K562 (cell line): ENCODE results near the gene PLEKHS1. TPM values are rescaled to one million over a fixed set of nuclear protein-coding genes. Genes with fewer than 3 reads are reported as not detected.

Experiments used
- ATAC-seq: fragments of 200-7000 bp; cut with Tn5 transposase; 3 replicates; pipeline ENCODE4 v1.9.1; 2020; ENCODE audit warnings: moderate library complexity
- BruUV-seq: library from RNA; stranded (reverse); fragments of 400-500 nt; replicated peaks from 2 replicates; lab custom pipeline; 2021; lab: Mats Ljungman, UMichigan
- CTCF ChIA-PET: fragments of 300-600 bp; formaldehyde crosslinking; extraction: SDS; loops from one replicate; lab custom pipeline; 2021; ENCODE audit warnings: low intra/inter-chr PET ratio; lab: Yijun Ruan, JAX
- POLR2A ChIA-PET: fragments of 300-600, 350-650 bp; sonication (Branson Sonifier 250); formaldehyde crosslinking; extraction: SDS; loops from one replicate; lab custom pipeline; 2021; ENCODE audit warnings: antibody characterized with exemption, inconsistent platforms; lab: Yijun Ruan, JAX
- DNase-seq, 4 experiments: peaks; one replicate each; pipeline versions ENCODE4 v3.0.0 to v3.0.0-alpha.2; 2011 to 2018; ENCODE audit warnings: low spot score in 3 of 4, mixed read lengths in 3 of 4; ENCODE audit errors: extremely low read depth in 1 of 4
- FAIRE-seq: peaks from 2 replicates; lab custom pipeline; 2011; peaks lifted over from hg19 to GRCh38; lab: Jason Lieb, UNC
- H2AFZ ChIP-seq: 2 replicates; pipeline ENCODE4 v1.6.0; 2011; ENCODE audit warnings: low read depth, low read length, control low read depth, inconsistent platforms
- H3K27ac ChIP-seq: fragments of 200-600 bp; 3 replicates; pipeline ENCODE4 v1.8.0; 2011; ENCODE audit warnings: low read depth, mild to moderate bottlenecking, control low read depth, inconsistent platforms, low read length, moderate library complexity, mixed read lengths; ENCODE audit errors: extremely low read depth
- H3K27me3 ChIP-seq, 2 experiments: fragments of 300-600 bp in 1 of 2; 2 replicates in 1 of 2; 3 replicates in 1 of 2; pipeline versions ENCODE4 v1.6.0 to v1.8.0; 2011; ENCODE audit warnings: inconsistent platforms in 2 of 2, low read length in 2 of 2, mild to moderate bottlenecking in 1 of 2, mixed read lengths in 1 of 2, moderate library complexity in 1 of 2; ENCODE audit not compliant: control insufficient read depth in 2 of 2, insufficient read depth in 2 of 2
- H3K36me3 ChIP-seq: fragments of 300-600 bp; 3 replicates; pipeline ENCODE4 v1.8.0; 2011; ENCODE audit warnings: mild to moderate bottlenecking, low read length, inconsistent platforms; ENCODE audit not compliant: control insufficient read depth, insufficient read depth
- H3K4me1 ChIP-seq, 2 experiments: fragments of 200-600 bp in 1 of 2; replicated peaks in 1 of 2; 2 replicates in 1 of 2; 3 replicates in 1 of 2; pipeline versions ENCODE4 v1.5.1 to v1.8.0; 2011; ENCODE audit warnings: inconsistent platforms in 2 of 2, low read length in 2 of 2, mild to moderate bottlenecking in 1 of 2, mixed read lengths in 1 of 2, moderate library complexity in 1 of 2; ENCODE audit not compliant: control insufficient read depth in 2 of 2, insufficient read depth in 2 of 2
- H3K4me2 ChIP-seq: 2 replicates; pipeline ENCODE4 v1.6.1; 2011; ENCODE audit warnings: low read length, control low read depth, inconsistent platforms, mixed read lengths; ENCODE audit not compliant: insufficient read depth
- H3K4me3 ChIP-seq: fragments of 200-600 bp; sonication (generic), shearing (Covaris generic); 2 replicates; pipeline ENCODE4 v1.5.1; 2016; ENCODE audit warnings: control low read depth, inconsistent platforms
- H3K79me2 ChIP-seq: fragments of 200-600 bp; 3 replicates; pipeline ENCODE4 v1.8.0; 2011; ENCODE audit warnings: low read length, inconsistent platforms; ENCODE audit not compliant: control insufficient read depth, insufficient read depth
- H3K9ac ChIP-seq, 2 experiments: 2 replicates each; pipeline versions ENCODE4 v1.6.0 to v1.6.1; 2011; ENCODE audit warnings: low read depth in 2 of 2, low read length in 2 of 2, control low read depth in 1 of 2, inconsistent platforms in 1 of 2, mild to moderate bottlenecking in 1 of 2, mixed read lengths in 1 of 2; ENCODE audit not compliant: insufficient read depth in 1 of 2
- H3K9me1 ChIP-seq: one replicate; pipeline ENCODE4 v1.6.0; 2011; ENCODE audit warnings: inconsistent platforms, mild to moderate bottlenecking, low read length, moderate library complexity; ENCODE audit not compliant: control insufficient read depth, insufficient read depth
- H3K9me3 ChIP-seq: replicated peaks from 2 replicates; pipeline ENCODE4 v1.5.1; 2011; ENCODE audit warnings: low read depth, low read length, inconsistent platforms; ENCODE audit not compliant: control insufficient read depth, insufficient read depth
- H4K20me1 ChIP-seq: replicated peaks from 2 replicates; pipeline ENCODE4 v1.6.1; 2011; ENCODE audit warnings: low read length, inconsistent platforms, mixed read lengths; ENCODE audit not compliant: control insufficient read depth, insufficient read depth
- BDP1 ChIP-seq: IDR thresholded peaks from 3 replicates; pipeline ENCODE4 v1.6.1; 2011; ENCODE audit not compliant: insufficient read length, insufficient read depth
- DIDO1 ChIP-seq: fragments of 450-650 bp; IDR thresholded peaks from 2 replicates; pipeline ENCODE4 v1.6.1; 2016; ENCODE audit warnings: low read depth, missing biosample characterization, missing genetic modification characterization
- DPF2 ChIP-seq: fragments of 450-650 bp; IDR thresholded peaks from 2 replicates; pipeline ENCODE4 v1.6.1; 2016
- EGR1 ChIP-seq: fragments of 450-650 bp; conservative IDR thresholded peaks from 2 replicates; pipeline ENCODE4 v1.6.1; 2017; ENCODE audit warnings: mild to moderate bottlenecking
- GTF2E2 ChIP-seq: fragments of 200-800 bp; sonication (Bioruptor generic); IDR thresholded peaks from 2 replicates; pipeline ENCODE4 v1.6.1; 2016; ENCODE audit warnings: missing genetic modification characterization, missing compliant biosample characterization
- JUN ChIP-seq, 2 experiments: sonication (generic) in 1 of 2; formaldehyde crosslinking in 1 of 2; IDR thresholded peaks; 2 replicates each; pipeline versions ENCODE4 v1.6.1 to v1.8.0; 2012 to 2022; ENCODE audit warnings: borderline replicate concordance in 2 of 2, mild to moderate bottlenecking in 2 of 2, improper control_type of control experiment in 1 of 2, low read depth in 1 of 2, low read length in 1 of 2, missing genetic modification reagents in 1 of 2
- LEF1 ChIP-seq: fragments of 450-650 bp; IDR thresholded peaks from 2 replicates; pipeline ENCODE4 v1.6.1; 2016; ENCODE audit warnings: mild to moderate bottlenecking
- MAFF ChIP-seq: IDR thresholded peaks from 2 replicates; pipeline ENCODE4 v1.6.1; 2012; ENCODE audit warnings: low read length, improper control_type of control experiment
- MAFG ChIP-seq: fragments of 450-650 bp; conservative IDR thresholded peaks from 2 replicates; pipeline ENCODE4 v1.6.1; 2016; ENCODE audit warnings: missing genetic modification characterization, missing compliant biosample characterization
- NFE2 ChIP-seq: IDR thresholded peaks from 2 replicates; pipeline ENCODE4 v1.6.1; 2014; ENCODE audit warnings: antibody characterized with exemption, low read depth
- NFIC ChIP-seq: fragments of 450-650 bp; IDR thresholded peaks from 2 replicates; pipeline ENCODE4 v1.6.1; 2017; ENCODE audit warnings: mild to moderate bottlenecking, inconsistent platforms
- PYGO2 ChIP-seq: fragments of 450-650 bp; IDR thresholded peaks from 2 replicates; pipeline ENCODE4 v1.6.1; 2016; ENCODE audit warnings: mild to moderate bottlenecking, missing genetic modification characterization, moderate library complexity, missing compliant biosample characterization
- RB1 ChIP-seq: fragments of 450-650 bp; IDR thresholded peaks from 2 replicates; pipeline ENCODE4 v1.6.1; 2017; ENCODE audit warnings: low read depth, mild to moderate bottlenecking
- SMARCA4 ChIP-seq: fragments of 450-650 bp; IDR thresholded peaks from 2 replicates; pipeline ENCODE4 v1.6.1; 2016
- ZBTB7A ChIP-seq: IDR thresholded peaks from 2 replicates; pipeline ENCODE4 v1.6.1; 2011; ENCODE audit warnings: low read depth, mild to moderate bottlenecking, low read length, moderate library complexity, borderline replicate concordance; ENCODE audit not compliant: control insufficient read depth
- ZEB2 ChIP-seq: fragments of 450-650 bp; IDR thresholded peaks from 2 replicates; pipeline ENCODE4 v1.6.1; 2016
- WGBS: fragments of 100-300 bp; shearing (Covaris generic); methylation state at CpG from one replicate; pipeline ENCODE4 v1.1.6; 2016; ENCODE audit warnings: low coverage, mixed read lengths; ENCODE audit not compliant: insufficient coverage; ENCODE audit errors: missing lambda C conversion rate; 5-methylcytosine and 5-hydroxymethylcytosine counted together
- in situ Hi-C: fragments of 300-500 bp; cut with MboI; formaldehyde crosslinking; loops from 4 replicates; pipeline ENCODE4 v1.15.0; 2018; ENCODE audit warnings: inconsistent platforms, mixed read lengths
- intact Hi-C: fragments of 100-400 bp; cut with micrococcal nuclease; formaldehyde crosslinking; loops from 2 replicates; pipeline ENCODE4 v1.14.2; 2022
- polyA plus RNA-seq, 8 experiments: library from polyadenylated mRNA; depleted of rRNA in 4 of 8; stranded (reverse) in 5 of 8; unstranded in 3 of 8; fragments of >200 nt; fragmentation: Nextera tagmentation in 2 of 8; fragmentation: Illumina TruSeq in 1 of 8; extraction: Ambion mirVana in 2 of 8; extraction: Trizol in 1 of 8; gene quantifications; 2 replicates each; pipeline versions ENCODE4 v1.2.1 to v1.2.3, GENCODE V29; 2011 to 2014; ENCODE audit warnings: inconsistent platforms in 1 of 8, missing spikeins in 1 of 8
- total RNA-seq, 7 experiments: library from RNA; depleted of rRNA in 6 of 7; stranded (reverse); fragments of >200 nt in 6 of 7; fragmentation: Illumina TruSeq in 2 of 7; extraction: Trizol in 2 of 7; gene quantifications; 2 replicates each; pipeline versions ENCODE4 v1.2.1 to v1.2.3, GENCODE V29; 2011 to 2021; ENCODE audit warnings: low replicate concordance in 1 of 7
- TF ChIP-seq, protein P1 (sequence below), 2 experiments: IDR thresholded peaks; 2 replicates each; pipeline ENCODE4 v1.6.1; 2011; ENCODE audit warnings: borderline replicate concordance in 1 of 2, control low read depth in 1 of 2, low read depth in 1 of 2, low read length in 1 of 2, mild to moderate bottlenecking in 1 of 2, mixed read lengths in 1 of 2, moderate library complexity in 1 of 2; ENCODE audit not compliant: insufficient read depth in 1 of 2, insufficient read length in 1 of 2, poor library complexity in 1 of 2, severe bottlenecking in 1 of 2; ENCODE audit errors: extremely low read depth in 1 of 2
- TF ChIP-seq, protein P2 (sequence below), 3 experiments: IDR thresholded peaks in 2 of 3; conservative IDR thresholded peaks in 1 of 3; 2 replicates each; pipeline ENCODE4 v1.5.1; 2011 to 2012; ENCODE audit warnings: low read length in 3 of 3, mild to moderate bottlenecking in 3 of 3, control low read depth in 2 of 3, improper control_type of control experiment in 1 of 3, inconsistent platforms in 1 of 3, low read depth in 1 of 3, mixed read lengths in 1 of 3, moderate library complexity in 1 of 3; ENCODE audit not compliant: insufficient read depth in 2 of 3

PLEKHS1 gene
- total and polyA plus RNA-seq, 9 of the 15 experiments (the other 6 are each of a cell fraction or from before 2014, with no cell fraction given) = not detected

DNA sequence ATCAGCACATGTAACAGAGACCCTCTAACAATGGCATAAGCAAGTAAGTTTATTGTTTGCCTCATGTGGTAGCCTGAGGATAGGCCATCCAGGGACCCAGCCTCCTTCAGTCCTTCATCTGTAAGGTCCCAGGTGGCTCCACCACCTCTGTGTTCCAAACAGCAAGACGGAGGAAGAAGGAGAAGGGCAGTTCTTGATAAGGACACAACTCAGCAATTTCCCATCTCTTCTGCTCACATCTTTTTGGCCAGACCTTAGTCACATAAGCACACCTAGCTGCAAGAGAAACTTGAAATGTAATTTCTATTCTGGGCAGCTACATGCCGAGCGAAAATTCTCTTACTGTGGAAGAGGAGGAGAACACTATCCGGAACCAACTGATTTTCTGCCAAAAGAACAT lies 68.5 kb downstream of the PLEKHS1 start (continued):
- TF ChIP-seq, protein P1, sequence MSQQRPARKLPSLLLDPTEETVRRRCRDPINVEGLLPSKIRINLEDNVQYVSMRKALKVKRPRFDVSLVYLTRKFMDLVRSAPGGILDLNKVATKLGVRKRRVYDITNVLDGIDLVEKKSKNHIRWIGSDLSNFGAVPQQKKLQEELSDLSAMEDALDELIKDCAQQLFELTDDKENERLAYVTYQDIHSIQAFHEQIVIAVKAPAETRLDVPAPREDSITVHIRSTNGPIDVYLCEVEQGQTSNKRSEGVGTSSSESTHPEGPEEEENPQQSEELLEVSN (IDR thresholded peaks at IDR 0.05; ENCODE audit: borderline replicate concordance in 1 of 2, extremely low read depth in 1 of 2, insufficient read depth in 1 of 2, insufficient read length in 1 of 2, low read depth in 1 of 2, low read length in 1 of 2, poor library complexity in 1 of 2, severe bottlenecking in 1 of 2) = no peak
- TF ChIP-seq DPF2 = 0 out of 2 replicates have a peak, but pooled peaks have one; percentile 39
- TF ChIP-seq MAFF = peak; percentile 23; the same call in 1 of the 2 replicates
- no peak for TF ChIP-seq LEF1
- TF ChIP-seq GTF2E2 (tag) = no peak
- peak; percentile 42; the same call in 1 of the 2 replicates for TF ChIP-seq ZEB2
- TF ChIP-seq BDP1 = no peak
- peak; percentile 59; the same call in 1 of the 2 replicates for TF ChIP-seq NFE2
- TF ChIP-seq PYGO2 (tag) = no peak
- 0 out of 2 replicates have a peak, but pooled peaks have one; percentile 38 for TF ChIP-seq MAFG (tag)

DNA sequence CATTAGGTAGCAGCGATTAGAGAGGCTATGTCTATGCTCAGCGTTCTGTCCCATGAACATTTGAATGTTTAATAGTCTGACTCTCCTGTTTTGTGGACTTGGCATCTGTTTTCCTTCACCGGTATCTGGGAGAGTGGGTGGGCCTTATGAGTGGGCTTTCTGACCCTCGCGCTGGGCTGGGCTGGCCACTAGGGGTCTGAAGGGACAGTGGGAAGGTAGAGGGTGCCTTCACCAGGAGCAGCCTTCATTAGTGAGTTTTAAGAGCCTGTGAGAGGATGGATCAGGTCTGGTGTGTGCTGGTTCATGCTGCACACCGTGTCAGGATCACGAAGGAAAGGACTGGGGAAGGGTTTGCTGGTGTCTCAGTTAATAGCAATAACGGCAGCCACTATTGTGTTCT lies 69.0 kb downstream of the PLEKHS1 start:
- WGBS = 43% methylated on average over 4 of the region's 8 CpGs
- ATAC-seq (peak; percentile 77), DNase-seq (peak; percentile 14 to 19 (median 15))

More for the DNA sequence above, 69.0 kb downstream of the PLEKHS1 start:
- H3K27me3 ChIP-seq = no peaks in the 10 kb centered on the region
- TF ChIP-seq SMARCA4 (no peak), ZBTB7A (peak; percentile 54; the same call in 1 of the 2 replicates), DIDO1 (no peak), EGR1 (0 out of 2 replicates have a peak, but pooled peaks have one; percentile 13), RB1 (no peak), JUN (IDR thresholded peaks at IDR 0.05; ENCODE audit: borderline replicate concordance, low read depth, low read length) (no peak), JUN (CRISPR knock-in tag; IDR thresholded peaks at IDR 0.05; ENCODE audit: borderline replicate concordance) (no peak), NFIC (peak; percentile 16; the same call in 1 of the 2 replicates)
- TF ChIP-seq, protein P2, sequence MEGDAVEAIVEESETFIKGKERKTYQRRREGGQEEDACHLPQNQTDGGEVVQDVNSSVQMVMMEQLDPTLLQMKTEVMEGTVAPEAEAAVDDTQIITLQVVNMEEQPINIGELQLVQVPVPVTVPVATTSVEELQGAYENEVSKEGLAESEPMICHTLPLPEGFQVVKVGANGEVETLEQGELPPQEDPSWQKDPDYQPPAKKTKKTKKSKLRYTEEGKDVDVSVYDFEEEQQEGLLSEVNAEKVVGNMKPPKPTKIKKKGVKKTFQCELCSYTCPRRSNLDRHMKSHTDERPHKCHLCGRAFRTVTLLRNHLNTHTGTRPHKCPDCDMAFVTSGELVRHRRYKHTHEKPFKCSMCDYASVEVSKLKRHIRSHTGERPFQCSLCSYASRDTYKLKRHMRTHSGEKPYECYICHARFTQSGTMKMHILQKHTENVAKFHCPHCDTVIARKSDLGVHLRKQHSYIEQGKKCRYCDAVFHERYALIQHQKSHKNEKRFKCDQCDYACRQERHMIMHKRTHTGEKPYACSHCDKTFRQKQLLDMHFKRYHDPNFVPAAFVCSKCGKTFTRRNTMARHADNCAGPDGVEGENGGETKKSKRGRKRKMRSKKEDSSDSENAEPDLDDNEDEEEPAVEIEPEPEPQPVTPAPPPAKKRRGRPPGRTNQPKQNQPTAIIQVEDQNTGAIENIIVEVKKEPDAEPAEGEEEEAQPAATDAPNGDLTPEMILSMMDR (IDR thresholded peaks at IDR 0.05 in 2 of 3, conservative IDR thresholded peaks at IDR 0.05 in 1 of 3; ENCODE audit: insufficient read depth in 2 of 3, low read depth in 1 of 3, low read length in 3 of 3) = peak; percentile 2 to 47 (median 29); a peak in 3 of 6 replicates
- TF ChIP-seq, all 486 proteins: peak for 4
- in situ Hi-C loops (no loop called here), intact Hi-C loops (no loop called here)
- H3K36me3 ChIP-seq = no peaks in the 10 kb centered on the region
- POLR2A ChIA-PET = no interaction called here
- peaks cover 13 to 21% of the 10 kb centered on the region in 2 experiments; a peak in 3 of 5 replicates for H3K4me1 ChIP-seq
- no peak for FAIRE-seq
- CTCF ChIA-PET = no interaction called here
- H3K79me2 ChIP-seq = no peaks in the 10 kb centered on the region
- no peaks in the 10 kb centered on the region for H3K9me1 ChIP-seq
- peak overlapping the region; percentile 45 for H3K4me2 ChIP-seq
- peak overlapping the region in 1 of 2 experiments; percentile 45; a peak in 1 of 4 replicates for H3K9ac ChIP-seq
- no peak overlapping the region for H3K4me3 ChIP-seq
- H3K9me3 ChIP-seq = no peaks in the 10 kb centered on the region
- no TSS peak for BruUV-seq
- H4K20me1 ChIP-seq = no peaks in the 10 kb centered on the region
- 0 out of 3 replicates have a peak overlapping the region, but pooled peaks have one; percentile 2 for H3K27ac ChIP-seq
- peak overlapping the region; percentile 74 for H2AFZ ChIP-seq
